Measurements from ENCODE around the gene NR1D1.
A peak's percentile ranks its signal among the peaks of the same experiment; 100 is the strongest.

Gene NR1D1

DNA sequence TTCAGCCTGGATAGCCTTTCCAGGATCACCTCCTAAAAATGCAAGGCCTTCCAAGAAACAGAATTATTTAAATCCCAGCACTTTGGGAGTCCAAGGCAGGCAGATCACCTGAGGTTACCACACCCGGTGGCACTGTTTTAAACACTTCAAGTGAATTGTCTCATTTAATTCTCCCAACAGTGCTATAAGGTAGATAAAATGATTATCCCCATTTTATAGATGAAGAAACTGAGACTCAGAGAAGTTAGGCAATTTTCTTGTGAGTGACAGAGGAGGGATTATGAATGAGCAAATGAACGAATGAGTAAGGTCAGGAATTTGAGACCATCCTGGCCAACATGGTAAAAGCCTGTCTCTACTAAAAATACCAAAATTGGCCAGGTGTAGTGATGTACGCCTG, 20.8 kb downstream of the NR1D1 start:
- Histone ChIP-seq H3K27me3 (ENCODE audit: insufficient read depth, low read depth) (no peaks in the 10 kb centered on the region), H3K79me2 (ENCODE audit: insufficient read depth, low read depth) (no peaks in the 10 kb centered on the region; the same call in 1 of the 2 replicates), H3K4me1 (ENCODE audit: low read depth, poor library complexity, severe bottlenecking) (peaks cover 13% of the 10 kb centered on the region), H3K4me2 (no peak overlapping the region), H3K4me3 (IDR thresholded peaks at IDR 0.05; ENCODE audit: insufficient read depth, low read depth, low read length) (no peak overlapping the region), H2AFZ (ENCODE audit: low read depth) (no peak overlapping the region), H4K20me1 (ENCODE audit: insufficient read depth) (no peaks in the 10 kb centered on the region), H3K36me3 (ENCODE audit: insufficient read depth) (no peaks in the 10 kb centered on the region), H3K27ac (no peak overlapping the region), H3K9ac (no peak overlapping the region)
- TF ChIP-seq, protein P1, sequence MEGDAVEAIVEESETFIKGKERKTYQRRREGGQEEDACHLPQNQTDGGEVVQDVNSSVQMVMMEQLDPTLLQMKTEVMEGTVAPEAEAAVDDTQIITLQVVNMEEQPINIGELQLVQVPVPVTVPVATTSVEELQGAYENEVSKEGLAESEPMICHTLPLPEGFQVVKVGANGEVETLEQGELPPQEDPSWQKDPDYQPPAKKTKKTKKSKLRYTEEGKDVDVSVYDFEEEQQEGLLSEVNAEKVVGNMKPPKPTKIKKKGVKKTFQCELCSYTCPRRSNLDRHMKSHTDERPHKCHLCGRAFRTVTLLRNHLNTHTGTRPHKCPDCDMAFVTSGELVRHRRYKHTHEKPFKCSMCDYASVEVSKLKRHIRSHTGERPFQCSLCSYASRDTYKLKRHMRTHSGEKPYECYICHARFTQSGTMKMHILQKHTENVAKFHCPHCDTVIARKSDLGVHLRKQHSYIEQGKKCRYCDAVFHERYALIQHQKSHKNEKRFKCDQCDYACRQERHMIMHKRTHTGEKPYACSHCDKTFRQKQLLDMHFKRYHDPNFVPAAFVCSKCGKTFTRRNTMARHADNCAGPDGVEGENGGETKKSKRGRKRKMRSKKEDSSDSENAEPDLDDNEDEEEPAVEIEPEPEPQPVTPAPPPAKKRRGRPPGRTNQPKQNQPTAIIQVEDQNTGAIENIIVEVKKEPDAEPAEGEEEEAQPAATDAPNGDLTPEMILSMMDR (conservative IDR thresholded peaks at IDR 0.05; ENCODE audit: low read depth, low read length), result no peak

DNA sequence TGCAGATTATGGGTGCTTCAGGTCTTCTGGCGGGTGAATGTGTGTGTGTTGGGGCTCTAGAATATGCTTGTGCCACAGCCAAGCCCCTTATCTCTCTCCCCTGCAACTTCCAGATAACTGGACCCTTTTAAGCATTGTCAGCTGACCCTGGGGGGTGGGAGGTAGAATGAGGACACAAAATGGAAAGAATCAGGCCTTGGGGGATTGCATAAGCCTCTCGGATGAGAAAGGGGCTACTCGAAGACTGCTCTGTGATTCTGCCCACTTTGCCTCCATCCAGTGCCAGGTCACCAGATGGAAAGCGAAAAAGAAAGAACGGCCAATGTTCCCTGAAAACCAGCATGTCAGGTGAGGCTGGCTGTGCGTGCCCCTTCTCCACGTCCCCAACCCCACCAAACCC, 23.8 kb downstream of the NR1D1 start:
- H3K27ac ChIP-seq, result no peak overlapping the region
- no peak overlapping the region for H3K4me2 ChIP-seq
- no peaks in the 10 kb centered on the region for H3K36me3 ChIP-seq (ENCODE audit: insufficient read depth)
- H3K4me1 ChIP-seq (ENCODE audit: low read depth, poor library complexity, severe bottlenecking), result peaks cover 25% of the 10 kb centered on the region
- no peaks in the 10 kb centered on the region for H4K20me1 ChIP-seq (ENCODE audit: insufficient read depth)
- no peaks in the 10 kb centered on the region for H3K27me3 ChIP-seq (ENCODE audit: insufficient read depth, low read depth)
- no peak overlapping the region for H3K4me3 ChIP-seq (IDR thresholded peaks at IDR 0.05; ENCODE audit: insufficient read depth, low read depth, low read length)
- H3K9ac ChIP-seq, result no peak overlapping the region
- no peak overlapping the region for H2AFZ ChIP-seq (ENCODE audit: low read depth)
- no peaks in the 10 kb centered on the region; the same call in 1 of the 2 replicates for H3K79me2 ChIP-seq (ENCODE audit: insufficient read depth, low read depth)
- TF ChIP-seq, protein P1 (conservative IDR thresholded peaks at IDR 0.05; ENCODE audit: low read depth, low read length), result no peak

DNA sequence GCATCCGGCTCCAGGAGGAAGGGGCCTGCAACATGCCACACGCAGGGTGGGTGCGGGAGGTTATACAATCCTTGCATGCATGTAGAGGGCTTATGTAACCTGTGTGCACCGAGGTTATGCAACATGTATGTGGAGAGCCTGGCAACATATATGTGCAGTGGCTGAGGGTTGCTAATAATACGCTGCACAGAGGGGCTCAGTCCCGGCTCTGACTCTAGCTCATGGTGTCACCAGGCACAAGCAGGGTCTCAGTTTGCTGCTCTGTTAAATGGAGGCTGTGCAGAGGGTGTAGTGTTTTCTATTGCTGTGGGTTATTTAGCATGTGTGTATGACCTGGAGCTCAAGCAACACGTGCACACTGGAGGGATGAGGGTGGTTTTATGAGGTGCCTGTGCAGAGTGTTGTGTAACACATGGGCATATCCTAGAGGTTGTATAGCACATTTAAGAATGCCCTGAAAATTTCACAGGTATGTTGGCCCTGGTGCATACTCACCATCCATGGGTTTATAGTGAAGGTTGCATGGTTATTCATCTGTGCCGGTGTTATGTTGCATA, 24.4 kb downstream of the NR1D1 start:
- Histone ChIP-seq H3K4me2 (no peak overlapping the region), H3K79me2 (ENCODE audit: insufficient read depth, low read depth) (no peaks in the 10 kb centered on the region; the same call in 1 of the 2 replicates), H3K36me3 (ENCODE audit: insufficient read depth) (no peaks in the 10 kb centered on the region), H3K27ac (no peak overlapping the region), H2AFZ (ENCODE audit: low read depth) (no peak overlapping the region), H3K4me3 (IDR thresholded peaks at IDR 0.05; ENCODE audit: insufficient read depth, low read depth, low read length) (no peak overlapping the region), H3K4me1 (ENCODE audit: low read depth, poor library complexity, severe bottlenecking) (peaks cover 30% of the 10 kb centered on the region), H4K20me1 (ENCODE audit: insufficient read depth) (no peaks in the 10 kb centered on the region), H3K9ac (no peak overlapping the region), H3K27me3 (ENCODE audit: insufficient read depth, low read depth) (no peaks in the 10 kb centered on the region)
- TF ChIP-seq, protein P1 (conservative IDR thresholded peaks at IDR 0.05; ENCODE audit: low read depth, low read length), result no peak

DNA sequence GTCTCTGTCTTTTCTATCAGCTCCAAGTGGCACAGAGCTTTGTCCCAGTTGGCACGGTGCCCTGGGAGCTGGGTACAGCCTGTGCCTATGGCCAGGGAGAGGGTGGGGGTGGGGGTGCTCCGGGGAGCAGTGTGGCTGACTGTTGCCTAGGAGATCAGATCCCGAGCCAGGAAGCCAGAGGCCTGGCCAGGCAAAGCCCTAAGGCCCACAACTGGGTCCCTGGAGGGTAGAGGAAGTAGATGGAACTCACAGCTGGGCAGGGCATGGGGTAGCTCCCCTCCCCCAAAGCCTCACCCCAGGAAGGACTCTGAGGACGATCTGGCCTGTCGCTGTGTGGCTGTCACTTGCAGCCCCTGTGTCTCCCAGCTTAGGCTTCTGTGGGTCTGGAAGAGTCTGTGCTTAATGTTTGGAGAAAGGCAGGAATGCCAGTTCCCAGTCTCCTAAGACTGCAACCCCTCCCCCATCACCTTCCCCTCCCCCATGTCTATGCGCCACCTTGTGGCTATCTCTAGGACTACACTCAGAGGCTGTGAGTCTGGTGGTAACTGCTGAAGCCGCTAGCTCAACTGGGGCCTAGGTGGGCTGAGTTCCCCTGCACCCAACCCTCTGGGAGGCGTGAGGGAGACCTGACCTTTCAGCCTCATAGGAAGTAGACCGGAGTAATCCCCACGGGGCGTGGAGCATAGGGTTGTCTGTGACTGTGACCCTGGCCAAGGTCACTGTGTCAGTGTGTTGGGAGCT, 25.0 kb downstream of the NR1D1 start:
- no peak overlapping the region; the same call in 1 of the 2 replicates for H3K4me2 ChIP-seq
- TF ChIP-seq, protein P1 (conservative IDR thresholded peaks at IDR 0.05; ENCODE audit: low read depth, low read length), result peak; percentile 99
- H3K9ac ChIP-seq, result no peak overlapping the region
- no peaks in the 10 kb centered on the region for H4K20me1 ChIP-seq (ENCODE audit: insufficient read depth)
- H3K4me3 ChIP-seq (IDR thresholded peaks at IDR 0.05; ENCODE audit: insufficient read depth, low read depth, low read length), result no peak overlapping the region
- H3K36me3 ChIP-seq (ENCODE audit: insufficient read depth), result no peaks in the 10 kb centered on the region
- no peaks in the 10 kb centered on the region; the same call in 1 of the 2 replicates for H3K79me2 ChIP-seq (ENCODE audit: insufficient read depth, low read depth)
- H3K4me1 ChIP-seq (ENCODE audit: low read depth, poor library complexity, severe bottlenecking), result peaks cover 37% of the 10 kb centered on the region
- H3K27me3 ChIP-seq (ENCODE audit: insufficient read depth, low read depth), result no peaks in the 10 kb centered on the region
- H3K27ac ChIP-seq, result no peak overlapping the region
- no peak overlapping the region for H2AFZ ChIP-seq (ENCODE audit: low read depth)

All from KMS-11 (cell line).